Activated CD4-positive, alpha-beta memory T cell treated with anti-CD3 and anti-CD28 coated beads, Interleukin-2, amount 10 ng/mL, durations not matched to agents 7 days and 5 days (primary cell): ENCODE results near the gene DSE. TPM values are rescaled to one million over a fixed set of nuclear protein-coding genes. Genes with fewer than 3 reads are reported as not detected.
A peak's percentile ranks its signal among the peaks of the same experiment; 100 is the strongest.

Experiments used
- CTCF ChIA-PET: fragments of 350-600 bp; sonication (Branson Sonifier 250); formaldehyde crosslinking; loops from one replicate; lab custom pipeline; 2021; ENCODE audit warnings: antibody characterized with exemption, inconsistent platforms; lab: Charles Lee
- POLR2A ChIA-PET: fragments of 350-600 bp; sonication (Branson Sonifier 250); formaldehyde crosslinking; loops from one replicate; lab custom pipeline; 2021; ENCODE audit warnings: antibody characterized with exemption; lab: Charles Lee
- DNase-seq: peaks from one replicate; pipeline ENCODE4 v3.0.0-alpha.2; 2020
- H3K27ac Mint-ChIP-seq: one replicate; pipeline ENCODE4 v1.8.0; 2021; ENCODE audit warnings: mild to moderate bottlenecking, mixed read lengths
- H3K27me3 Mint-ChIP-seq: one replicate; pipeline ENCODE4 v1.8.0; 2021; ENCODE audit warnings: mixed read lengths
- H3K36me3 Mint-ChIP-seq: one replicate; pipeline ENCODE4 v1.8.0; 2021; ENCODE audit warnings: low read depth, mixed read lengths
- H3K4me1 Mint-ChIP-seq: one replicate; pipeline ENCODE4 v1.8.0; 2021; ENCODE audit warnings: mixed read lengths
- H3K4me3 Mint-ChIP-seq: one replicate; pipeline ENCODE4 v1.8.0; 2021; ENCODE audit warnings: mild to moderate bottlenecking, mixed read lengths
- H3K9me3 Mint-ChIP-seq: one replicate; pipeline ENCODE4 v1.8.0; 2021; ENCODE audit warnings: mixed read lengths
- total RNA-seq, 2 experiments: library from RNA; stranded (reverse); gene quantifications; one replicate each; pipeline ENCODE4 v1.2.3, GENCODE V29; 2021

Gene DSE
- total RNA-seq, 2 experiments from 2014 or later = 5.1 to 7.5 TPM

DNA sequence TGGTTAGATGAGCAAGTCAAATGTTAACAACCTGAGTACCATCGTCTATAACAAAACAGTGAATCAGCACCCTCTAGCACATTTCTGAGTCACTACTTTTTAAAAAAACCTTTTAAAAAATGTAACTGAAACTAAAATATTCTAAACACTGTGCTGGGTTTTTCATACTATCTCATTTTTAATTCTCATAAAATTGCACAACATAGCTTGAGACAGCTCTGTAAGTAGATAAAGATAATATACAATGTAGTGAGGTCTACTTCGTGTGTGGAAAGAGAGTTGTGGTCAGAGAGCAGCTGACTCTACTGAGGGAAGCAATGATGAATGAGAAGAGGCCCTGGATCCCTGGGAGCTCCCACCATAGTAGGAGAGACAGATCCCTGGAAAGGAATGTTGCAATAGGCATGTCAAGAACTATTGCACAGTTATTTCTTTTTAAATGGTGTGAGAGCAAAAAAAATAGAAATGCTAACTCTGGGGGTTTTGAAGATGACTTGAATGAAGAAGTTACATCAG is 76.8 kb downstream of the DSE start:
- H3K27ac Mint-ChIP-seq = no peak overlapping the region
- H3K36me3 Mint-ChIP-seq = no peaks in the 10 kb centered on the region
- peaks cover 41% of the 10 kb centered on the region for H3K4me1 Mint-ChIP-seq
- peaks cover 17% of the 10 kb centered on the region for H3K27me3 Mint-ChIP-seq
- no peak for DNase-seq
- ChIA-PET POLR2A (no interaction called here), CTCF (interaction anchor here (0.7 to 1.1 kb wide), 2 partner anchors 113 to 160 kb away, joined by 3 read pairs; no protein-coding TSS in a partner anchor)
- no peak overlapping the region for H3K4me3 Mint-ChIP-seq
- no peaks in the 10 kb centered on the region for H3K9me3 Mint-ChIP-seq

DNA sequence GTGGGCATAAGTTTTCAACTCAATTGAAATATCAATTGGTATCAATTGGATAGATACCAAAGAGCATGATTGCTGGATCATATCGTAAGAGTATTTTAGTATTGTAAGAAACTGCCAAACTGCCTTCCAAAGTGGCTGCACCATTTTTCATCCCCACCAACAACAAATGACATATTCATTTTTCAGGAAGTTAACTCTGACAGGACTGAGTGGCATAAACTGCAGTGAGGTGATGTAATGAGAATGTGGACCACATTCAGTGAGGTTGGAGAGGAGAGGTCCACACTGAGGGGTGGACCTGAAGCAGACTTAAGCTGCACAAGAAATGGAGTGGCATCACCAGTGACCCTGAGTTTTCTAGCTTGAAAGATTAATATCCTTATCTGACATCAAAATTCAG is 78.8 kb downstream of the DSE start:
- CTCF ChIA-PET = no interaction called here
- peaks cover 36% of the 10 kb centered on the region for H3K4me1 Mint-ChIP-seq
- H3K9me3 Mint-ChIP-seq = no peaks in the 10 kb centered on the region

DNA sequence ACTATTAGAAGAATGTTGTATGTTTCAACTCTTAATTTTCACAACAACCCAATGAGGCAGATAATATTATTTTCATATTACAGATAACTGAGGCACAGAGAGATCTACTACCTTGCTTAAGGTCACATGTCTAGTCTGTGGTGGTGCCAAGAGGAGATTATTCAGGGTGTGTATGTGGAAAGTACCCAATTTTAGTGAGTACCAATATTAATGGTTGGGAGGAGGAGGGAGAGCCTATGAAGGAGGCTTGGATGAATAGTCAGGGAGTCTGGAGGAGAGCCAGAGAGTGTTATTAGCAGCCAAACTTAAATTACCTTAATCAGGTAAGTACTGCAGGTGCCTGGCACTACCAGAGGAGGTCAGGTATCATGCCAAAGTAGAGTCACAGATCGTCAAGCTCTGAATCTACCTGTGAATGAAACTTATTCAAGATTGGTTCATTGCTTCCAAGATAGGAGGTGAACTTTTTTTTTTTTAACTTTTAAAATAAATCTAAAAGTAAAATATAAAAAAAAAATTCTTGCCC is 79.5 kb downstream of the DSE start:
- no peak overlapping the region for H3K4me3 Mint-ChIP-seq
- CTCF ChIA-PET = no interaction called here

More for the DNA sequence above, 78.8 kb downstream of the DSE start:
- Mint-ChIP-seq H3K27ac (no peak overlapping the region), H3K36me3 (no peaks in the 10 kb centered on the region), H3K27me3 (peaks cover 24% of the 10 kb centered on the region), H3K4me3 (no peak overlapping the region)
- POLR2A ChIA-PET = no interaction called here
- no peak for DNase-seq

DNA sequence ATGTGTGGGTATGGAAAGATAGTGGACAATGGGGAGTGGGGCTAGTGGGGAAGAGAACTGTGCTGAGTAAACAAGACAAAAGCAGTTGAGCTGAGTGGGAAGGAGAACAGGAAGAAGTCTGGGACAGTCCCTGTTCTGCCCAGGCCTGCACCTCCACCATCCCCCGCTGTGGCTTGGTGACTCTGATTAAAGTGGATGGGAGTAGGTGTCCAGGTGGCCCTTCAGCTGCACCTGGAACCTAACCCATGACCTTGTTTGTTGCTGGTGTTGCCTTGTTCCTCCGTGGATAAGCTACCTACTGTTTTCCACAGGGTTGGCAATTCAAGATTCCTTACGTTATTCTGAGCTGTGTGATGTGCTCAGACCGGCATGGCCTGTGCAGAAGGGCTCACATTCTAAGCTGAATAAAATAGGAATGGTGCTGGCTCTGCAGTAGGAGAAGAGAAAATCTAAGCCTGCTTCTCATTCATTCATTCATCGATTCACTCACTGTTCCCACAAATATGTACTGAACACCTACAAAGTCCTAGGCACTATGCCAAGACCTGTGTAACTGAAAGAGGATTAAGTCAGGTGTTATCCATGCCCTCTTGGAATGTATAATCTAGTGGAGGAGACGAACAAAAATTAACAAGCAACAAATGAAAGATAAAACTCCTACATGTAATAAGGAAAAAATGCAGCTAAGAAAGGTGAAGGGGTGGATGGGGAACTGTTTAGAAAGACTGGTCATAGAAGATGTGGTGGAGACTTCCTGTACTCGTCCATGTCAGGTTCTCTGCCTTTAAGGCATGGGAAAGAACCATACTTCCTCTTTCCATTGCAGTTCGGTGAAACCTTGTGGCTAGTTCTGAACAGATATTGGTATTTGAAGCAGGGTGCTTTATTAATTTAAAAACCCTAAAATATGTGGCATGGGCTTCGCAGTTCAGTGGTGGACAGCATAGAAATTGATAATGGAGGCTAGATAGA is 80.3 kb downstream of the DSE start:
- no peak for DNase-seq
- H3K4me1 Mint-ChIP-seq = peaks cover 29% of the 10 kb centered on the region
- H3K4me3 Mint-ChIP-seq = no peak overlapping the region
- H3K27ac Mint-ChIP-seq = no peak overlapping the region
- ChIA-PET CTCF (interaction anchor here (0.9 kb wide), 1 partner anchor 112 kb away, joined by 3 read pairs; no protein-coding TSS in a partner anchor), POLR2A (no interaction called here)
- no peaks in the 10 kb centered on the region for H3K36me3 Mint-ChIP-seq
- peaks cover 24% of the 10 kb centered on the region for H3K27me3 Mint-ChIP-seq
- no peaks in the 10 kb centered on the region for H3K9me3 Mint-ChIP-seq

More for the DNA sequence above, 79.5 kb downstream of the DSE start:
- peaks cover 30% of the 10 kb centered on the region for H3K4me1 Mint-ChIP-seq
- no peaks in the 10 kb centered on the region for H3K9me3 Mint-ChIP-seq
- POLR2A ChIA-PET = no interaction called here
- H3K27ac Mint-ChIP-seq = no peak overlapping the region
- no peaks in the 10 kb centered on the region for H3K36me3 Mint-ChIP-seq
- DNase-seq = no peak
- H3K27me3 Mint-ChIP-seq = peaks cover 24% of the 10 kb centered on the region

DNA sequence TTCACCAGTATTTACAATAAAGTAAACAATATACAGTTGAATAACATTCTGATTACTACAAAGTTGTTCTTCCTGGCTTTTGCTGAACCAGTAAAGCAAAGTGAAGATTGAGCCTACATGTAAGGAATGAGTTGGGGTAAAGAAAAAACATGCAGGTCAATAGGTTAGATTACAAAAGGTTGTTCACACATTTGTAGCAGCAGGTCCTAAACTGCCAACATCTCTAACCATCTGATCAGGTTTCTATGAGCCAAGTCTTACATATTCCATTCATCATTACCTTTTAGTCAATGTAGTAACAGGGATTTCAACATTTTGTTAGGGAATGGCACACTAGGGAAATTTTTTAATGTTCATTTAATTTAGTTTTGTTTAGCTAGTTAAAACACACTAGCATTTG is 81.2 kb downstream of the DSE start:
- Mint-ChIP-seq H3K4me3 (no peak overlapping the region), H3K4me1 (peaks cover 33% of the 10 kb centered on the region), H3K36me3 (no peaks in the 10 kb centered on the region), H3K27me3 (peaks cover 24% of the 10 kb centered on the region), H3K9me3 (no peaks in the 10 kb centered on the region), H3K27ac (no peak overlapping the region)
- ChIA-PET POLR2A (interaction anchor here (0.7 kb wide), 1 partner anchor 9 kb away, joined by 3 read pairs; the partner anchor contains the start of gene CALHM6), CTCF (interaction anchor here (0.9 kb wide), 1 partner anchor 111 kb away, joined by 3 read pairs; no protein-coding TSS in a partner anchor)
- no peak for DNase-seq

DNA sequence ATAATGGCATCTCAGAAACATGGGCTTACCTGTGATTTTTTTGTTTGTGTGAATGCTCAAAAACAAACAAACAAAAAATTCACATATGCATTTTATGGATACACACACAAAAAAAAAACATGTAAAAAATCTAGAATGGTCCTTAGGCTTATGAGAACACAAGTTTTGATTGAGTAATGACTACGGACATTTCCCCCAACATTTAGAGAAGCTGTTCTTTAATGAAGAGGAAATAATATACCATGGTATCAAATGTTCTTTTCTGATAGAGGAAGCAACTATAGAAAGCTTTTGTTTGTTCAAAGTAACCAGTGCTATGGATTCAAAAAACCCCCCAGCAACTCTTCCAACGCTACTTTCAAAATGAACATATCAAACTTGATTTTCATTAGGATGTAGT is 81.8 kb downstream of the DSE start:
- Mint-ChIP-seq H3K4me3 (no peak overlapping the region), H3K27ac (no peak overlapping the region), H3K9me3 (no peaks in the 10 kb centered on the region), H3K27me3 (peaks cover 24% of the 10 kb centered on the region), H3K4me1 (peaks cover 34% of the 10 kb centered on the region), H3K36me3 (no peaks in the 10 kb centered on the region)
- ChIA-PET POLR2A (interaction anchor here (0.7 kb wide), 1 partner anchor 9 kb away, joined by 3 read pairs; the partner anchor contains the start of gene CALHM6), CTCF (interaction anchor here (1.2 kb wide), 1 partner anchor 81 kb away, joined by 3 read pairs; no protein-coding TSS in a partner anchor)
- DNase-seq = no peak

DNA sequence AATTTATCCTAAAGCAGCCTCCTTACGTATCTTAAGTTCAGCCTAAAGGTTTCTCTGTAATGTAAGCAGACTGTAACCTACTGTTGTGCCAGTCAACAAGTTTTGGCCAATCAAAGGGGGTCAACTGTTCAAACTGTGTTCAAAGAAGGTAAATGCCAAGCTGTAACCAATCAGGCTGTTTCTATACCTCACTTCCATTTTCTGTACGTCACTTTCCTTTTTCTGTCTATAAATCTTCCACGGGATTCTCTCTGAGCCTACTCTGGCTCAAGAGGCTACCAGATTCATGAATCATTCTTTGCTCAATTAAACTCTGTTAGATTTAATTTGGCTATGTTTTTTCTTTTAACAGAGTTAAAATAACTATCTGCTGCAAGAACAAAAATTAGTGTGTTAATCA is 85.4 kb downstream of the DSE start:
- H3K27ac Mint-ChIP-seq = no peak overlapping the region
- ChIA-PET POLR2A (no interaction called here), CTCF (no interaction called here)
- H3K4me3 Mint-ChIP-seq = no peak overlapping the region
- peaks cover 43% of the 10 kb centered on the region for H3K4me1 Mint-ChIP-seq
- H3K27me3 Mint-ChIP-seq = peaks cover 15% of the 10 kb centered on the region
- H3K36me3 Mint-ChIP-seq = no peaks in the 10 kb centered on the region
- no peaks in the 10 kb centered on the region for H3K9me3 Mint-ChIP-seq
- no peak for DNase-seq

DNA sequence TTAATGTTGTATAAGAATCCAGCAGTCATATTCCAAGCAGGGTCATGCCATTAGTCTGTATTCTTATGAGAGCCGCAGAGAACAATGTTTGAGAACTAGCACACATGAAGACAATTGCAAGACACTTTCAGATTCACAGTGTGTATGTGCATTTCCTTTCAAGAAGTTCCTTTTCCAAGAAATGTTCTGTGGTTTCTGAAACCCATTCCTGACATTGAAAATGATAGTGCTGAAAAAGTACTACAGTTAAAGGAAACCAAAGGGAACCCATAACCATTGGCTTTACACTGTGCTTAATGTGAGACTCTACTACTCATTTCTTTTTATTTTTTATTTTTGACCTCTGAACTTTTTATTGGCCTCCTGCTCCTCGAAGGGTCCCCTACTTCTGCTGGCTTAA is 86.2 kb downstream of the DSE start:
- no peak overlapping the region for H3K27ac Mint-ChIP-seq
- no peaks in the 10 kb centered on the region for H3K9me3 Mint-ChIP-seq
- H3K4me1 Mint-ChIP-seq = peaks cover 46% of the 10 kb centered on the region
- DNase-seq = no peak
- H3K27me3 Mint-ChIP-seq = peaks cover 20% of the 10 kb centered on the region
- no peak overlapping the region for H3K4me3 Mint-ChIP-seq
- ChIA-PET POLR2A (no interaction called here), CTCF (interaction anchor here (1.2 kb wide), 1 partner anchor 12 kb away, joined by 3 read pairs; no protein-coding TSS in a partner anchor)
- no peaks in the 10 kb centered on the region for H3K36me3 Mint-ChIP-seq

DNA sequence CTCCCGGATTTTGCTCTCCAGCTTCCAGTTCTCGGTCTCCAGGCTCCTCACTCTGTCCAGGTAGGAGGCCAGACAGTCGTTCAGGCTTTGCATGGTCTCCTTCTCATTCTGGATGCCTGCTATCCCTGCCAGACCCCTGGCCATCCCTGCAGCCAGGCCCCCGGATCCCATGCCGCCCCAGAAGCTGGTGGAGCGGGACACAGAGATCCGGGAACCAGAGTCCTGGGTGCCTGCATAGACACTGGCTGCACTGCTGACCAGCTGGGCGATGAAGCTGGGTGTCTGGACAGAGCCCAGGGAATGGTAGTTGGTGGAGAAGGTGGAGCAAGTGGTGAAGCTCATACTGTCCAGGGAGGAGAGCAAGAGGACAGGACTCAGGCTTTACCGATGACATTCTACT is 87.5 kb downstream of the DSE start:
- H3K4me1 Mint-ChIP-seq = peaks cover 56% of the 10 kb centered on the region
- no peak overlapping the region for H3K27ac Mint-ChIP-seq
- POLR2A ChIA-PET = interaction anchor here (0.9 kb wide), 1 partner anchor 113 kb away, joined by 4 read pairs; the partner anchor contains the start of gene RWDD1
- no peak for DNase-seq
- H3K9me3 Mint-ChIP-seq = no peaks in the 10 kb centered on the region
- peaks cover 30% of the 10 kb centered on the region for H3K27me3 Mint-ChIP-seq
- CTCF ChIA-PET = interaction anchor here (1.2 kb wide), 1 partner anchor 14 kb away, joined by 3 read pairs; no protein-coding TSS in a partner anchor
- H3K36me3 Mint-ChIP-seq = peaks cover 8% of the 10 kb centered on the region
- no peak overlapping the region for H3K4me3 Mint-ChIP-seq

DNA sequence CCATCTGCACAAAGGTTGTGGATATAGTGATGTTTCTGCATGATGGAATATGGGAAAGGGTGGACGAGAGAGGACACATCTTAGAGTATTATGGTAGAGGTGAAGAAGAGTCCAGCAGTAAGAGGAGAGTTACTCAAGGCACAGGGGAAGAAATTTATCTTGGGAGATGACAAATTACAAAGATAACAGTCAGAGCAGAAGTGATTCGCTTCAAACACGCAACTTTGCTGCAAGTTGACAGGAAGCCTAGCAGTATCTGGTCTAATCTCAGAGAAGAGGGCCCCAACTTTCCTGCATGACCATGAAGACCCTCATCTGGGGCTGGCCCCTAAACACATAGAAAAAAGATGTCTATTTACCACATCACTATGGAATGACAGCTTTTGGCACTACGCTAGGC is 89.2 kb downstream of the DSE start:
- Mint-ChIP-seq H3K9me3 (no peaks in the 10 kb centered on the region), H3K27me3 (peaks cover 29% of the 10 kb centered on the region), H3K27ac (no peak overlapping the region), H3K4me3 (no peak overlapping the region), H3K4me1 (peaks cover 66% of the 10 kb centered on the region), H3K36me3 (peaks cover 9% of the 10 kb centered on the region)
- CTCF ChIA-PET = no interaction called here
- POLR2A ChIA-PET = no interaction called here
- DNase-seq = no peak

DNA sequence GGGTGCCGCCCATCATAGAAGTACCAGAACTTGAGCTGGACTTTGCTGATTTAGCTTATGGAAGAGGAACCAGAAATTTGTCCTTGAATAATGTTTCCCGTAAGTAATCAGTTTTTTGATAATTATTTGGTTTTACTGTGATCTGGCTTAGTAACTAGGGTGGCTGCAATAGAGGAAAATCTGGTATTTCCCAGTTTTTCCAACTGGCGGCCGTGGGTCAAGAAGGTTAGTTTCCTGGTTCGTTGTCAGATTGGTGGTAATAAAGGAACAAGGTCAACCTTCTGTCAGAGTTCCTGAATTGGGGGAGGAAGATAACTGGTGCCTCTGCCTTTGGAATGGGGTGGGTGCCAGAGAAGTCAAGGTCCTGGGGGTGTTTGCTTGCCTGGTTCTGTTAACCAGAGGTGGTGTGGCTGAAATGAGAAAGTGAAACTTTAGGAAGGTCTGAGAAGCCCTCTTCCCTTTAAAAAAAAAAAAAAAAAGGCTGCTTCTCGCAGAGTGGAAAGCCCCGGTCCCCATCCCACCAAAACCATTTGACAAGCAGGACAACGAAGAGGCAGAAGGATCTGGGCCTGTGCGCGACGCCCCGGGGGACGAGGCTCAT is 90.7 kb downstream of the DSE start, which contains the start of gene CALHM6:
Gene CALHM6 (plus strand): TSS at position 45 of the 601 bp plus-strand sequence. CDS start 555 bp downstream, at position 600.
- ChIA-PET POLR2A (interaction anchor here (1.0 to 1.1 kb wide), 2 partner anchors 9 to 361 kb away, joined by 3 read pairs; partner anchors contain the start of gene NT5DC1), CTCF (interaction anchor here (1.1 kb wide), 1 partner anchor 16 kb away, joined by 3 read pairs; no protein-coding TSS in a partner anchor)
- peaks cover 9% of the 10 kb centered on the region for H3K36me3 Mint-ChIP-seq
- H3K4me1 Mint-ChIP-seq = peaks cover 69% of the 10 kb centered on the region
- H3K27ac Mint-ChIP-seq = no peak within 1 kb of the TSS
- peaks cover 31% of the 10 kb centered on the region for H3K27me3 Mint-ChIP-seq
- DNase-seq = no peak
- peak within 1 kb of the TSS; percentile 62 for H3K4me3 Mint-ChIP-seq
- no peaks in the 10 kb centered on the region for H3K9me3 Mint-ChIP-seq
